Suprapubic skin (tissue), 4 donors: ENCODE measurements around the gene SHISA8.

Experiments used
- CTCF ChIP-seq, 2 donors: fragments of 200-600 bp in 1 of 2; fragments of 450-650 bp in 1 of 2; sonication (generic) in 1 of 2; IDR thresholded peaks; one replicate each; pipeline ENCODE4 v1.5.1; 2016 to 2019; ENCODE audit warnings: antibody characterized with exemption in 2 of 2, mild to moderate bottlenecking in 1 of 2, moderate library complexity in 1 of 2
- EP300 ChIP-seq: sonication (generic); formaldehyde crosslinking; IDR thresholded peaks from one replicate; pipeline ENCODE4 v1.6.1; 2017; ENCODE audit warnings: antibody characterized with exemption
- POLR2A ChIP-seq, 2 donors: fragments of 450-650 bp; IDR thresholded peaks; one replicate each; pipeline ENCODE4 v1.6.1; 2017; ENCODE audit warnings: antibody characterized with exemption in 2 of 2, mild to moderate bottlenecking in 2 of 2, moderate library complexity in 2 of 2
- POLR2AphosphoS5 ChIP-seq, 3 donors: sonication (generic); formaldehyde crosslinking; IDR thresholded peaks; one replicate each; pipeline ENCODE4 v1.6.1; 2017; ENCODE audit warnings: antibody characterized with exemption in 3 of 3

- no peak for TF ChIP-seq POLR2AphosphoS5 (IDR thresholded peaks at IDR 0.05)
- TF ChIP-seq POLR2A (IDR thresholded peaks at IDR 0.05), result no peak
- no peak for TF ChIP-seq CTCF (IDR thresholded peaks at IDR 0.05)
- TF ChIP-seq EP300, result no peak
Observed at GRCh38 chr22:41885116-41885515, 29.8 kb downstream of the SHISA8 start.
